Measurements from ENCODE around the gene SUPT3H.

Gene SUPT3H

GRCh38 chr6:45000833-45001232 lies 376.9 kb downstream of the SUPT3H start:
- DNase-seq (ENCODE audit: low read depth) = no peak

GRCh38 chr6:44999066-44999465 lies 378.7 kb downstream of the SUPT3H start:
- no peak for DNase-seq (ENCODE audit: low read depth)

DNA sequence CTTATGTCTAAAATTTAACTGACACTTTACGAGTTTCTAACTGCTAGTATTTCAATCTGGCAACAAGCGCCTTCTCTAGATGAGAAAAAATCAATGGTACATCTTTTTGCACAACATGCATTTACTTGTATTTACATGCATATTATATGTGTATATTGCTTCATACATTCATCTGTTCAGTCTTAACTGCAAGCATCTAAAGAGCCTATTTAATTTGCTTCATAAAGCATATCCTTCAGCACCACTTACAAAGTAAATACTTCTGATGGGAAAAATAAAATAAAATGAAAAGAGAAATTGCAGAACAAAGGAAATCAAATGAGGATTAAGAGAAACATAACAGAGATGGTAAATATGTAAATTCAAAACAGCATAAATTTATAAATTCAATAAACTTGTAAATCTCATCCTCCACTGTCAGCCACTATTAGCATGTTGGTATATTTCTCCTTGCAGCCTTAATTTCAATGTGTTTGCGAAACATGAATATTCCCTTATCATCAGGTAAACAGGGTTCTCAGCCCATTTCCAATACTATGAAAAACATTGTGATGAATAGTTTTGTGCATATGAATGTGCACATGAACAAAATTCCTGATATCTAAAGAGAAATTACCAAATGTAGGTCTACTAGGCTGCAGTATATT lies 382.1 kb downstream of the SUPT3H start:
- no peak for DNase-seq (ENCODE audit: low read depth)

DNA sequence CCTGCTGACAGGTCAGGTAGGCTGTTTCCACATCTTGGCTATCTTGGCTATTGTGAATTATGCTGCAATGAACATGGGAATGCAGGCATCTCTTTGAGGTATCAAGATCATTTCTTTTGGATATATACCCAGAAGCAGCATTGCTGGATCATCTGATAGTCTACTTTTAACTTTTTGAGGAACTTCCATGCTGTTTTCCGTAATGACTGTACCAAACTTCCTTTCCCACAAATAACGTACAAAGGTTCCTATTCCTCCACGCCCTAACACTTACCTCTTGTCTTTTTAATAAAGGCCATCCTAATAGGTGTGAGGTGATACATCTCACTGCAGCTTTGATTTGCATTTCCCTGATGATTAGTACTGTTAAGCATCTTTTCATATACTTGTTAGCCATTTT lies 388.3 kb downstream of the SUPT3H start:
- DNase-seq (ENCODE audit: low read depth) = no peak

- no peak for DNase-seq (ENCODE audit: low read depth)
Observed at GRCh38 chr6:44985006-44985405, 392.7 kb downstream of the SUPT3H start.

DNA sequence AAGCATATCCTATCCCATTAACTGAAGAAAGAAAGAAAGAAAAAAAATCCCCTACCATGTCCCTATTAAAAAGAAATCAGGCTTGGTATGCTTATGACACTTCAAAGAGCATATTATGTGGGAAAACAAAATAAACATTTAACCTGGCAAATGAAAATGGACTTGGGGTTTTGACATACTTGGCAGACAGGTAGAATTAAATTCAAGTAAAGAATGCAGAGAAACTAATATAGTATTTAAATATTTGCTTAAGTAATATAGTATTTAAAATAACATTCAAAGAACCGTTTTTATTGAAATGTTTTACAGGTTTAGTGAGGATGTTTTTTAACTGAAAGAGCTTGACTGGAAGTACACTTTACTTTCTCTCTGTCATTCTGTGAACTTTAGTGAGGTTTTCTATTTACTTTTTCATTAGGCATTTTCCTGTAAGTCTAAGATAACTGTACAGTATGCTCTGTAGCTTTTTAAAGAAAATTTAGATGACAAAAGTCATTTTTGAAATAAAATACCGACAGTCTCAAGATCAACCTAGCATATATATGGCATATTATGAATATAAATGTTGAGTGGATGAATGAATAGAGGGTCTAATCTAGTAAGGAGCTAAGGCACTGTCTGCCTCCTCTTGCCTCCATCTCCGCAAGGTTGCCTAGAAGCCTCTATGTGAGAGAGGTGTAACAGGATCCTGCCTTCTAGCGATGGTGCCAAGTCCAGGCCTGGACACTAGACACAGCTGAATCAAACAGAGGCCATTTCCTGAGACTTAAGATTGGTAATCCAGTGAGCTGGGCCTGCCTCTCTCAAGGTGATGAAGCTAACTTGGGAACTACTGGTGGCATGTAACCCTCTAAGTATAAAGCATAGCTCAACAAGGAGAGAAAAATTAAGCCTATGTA lies 394.0 kb downstream of the SUPT3H start:
- DNase-seq (ENCODE audit: low read depth) = no peak

DNA sequence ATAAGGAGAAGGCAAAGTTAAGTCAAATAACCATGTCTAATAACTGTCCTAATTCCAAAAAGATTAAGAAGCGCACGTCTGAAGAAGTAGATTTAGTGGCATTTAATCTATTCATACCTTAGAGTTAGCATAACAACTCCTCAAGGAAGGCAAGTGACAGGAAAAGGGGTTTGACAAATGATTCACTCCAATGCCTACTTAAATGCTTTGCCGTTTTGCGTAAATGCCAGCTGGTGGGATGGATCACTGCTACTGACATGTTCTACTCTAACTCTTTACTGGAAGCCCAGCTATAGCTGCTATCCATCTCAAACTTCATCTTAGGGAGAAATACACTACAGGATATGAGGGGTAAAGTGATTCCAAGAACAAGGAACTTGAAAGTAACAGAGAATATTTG lies 396.9 kb downstream of the SUPT3H start:
- DNase-seq (ENCODE audit: low read depth) = no peak

DNA sequence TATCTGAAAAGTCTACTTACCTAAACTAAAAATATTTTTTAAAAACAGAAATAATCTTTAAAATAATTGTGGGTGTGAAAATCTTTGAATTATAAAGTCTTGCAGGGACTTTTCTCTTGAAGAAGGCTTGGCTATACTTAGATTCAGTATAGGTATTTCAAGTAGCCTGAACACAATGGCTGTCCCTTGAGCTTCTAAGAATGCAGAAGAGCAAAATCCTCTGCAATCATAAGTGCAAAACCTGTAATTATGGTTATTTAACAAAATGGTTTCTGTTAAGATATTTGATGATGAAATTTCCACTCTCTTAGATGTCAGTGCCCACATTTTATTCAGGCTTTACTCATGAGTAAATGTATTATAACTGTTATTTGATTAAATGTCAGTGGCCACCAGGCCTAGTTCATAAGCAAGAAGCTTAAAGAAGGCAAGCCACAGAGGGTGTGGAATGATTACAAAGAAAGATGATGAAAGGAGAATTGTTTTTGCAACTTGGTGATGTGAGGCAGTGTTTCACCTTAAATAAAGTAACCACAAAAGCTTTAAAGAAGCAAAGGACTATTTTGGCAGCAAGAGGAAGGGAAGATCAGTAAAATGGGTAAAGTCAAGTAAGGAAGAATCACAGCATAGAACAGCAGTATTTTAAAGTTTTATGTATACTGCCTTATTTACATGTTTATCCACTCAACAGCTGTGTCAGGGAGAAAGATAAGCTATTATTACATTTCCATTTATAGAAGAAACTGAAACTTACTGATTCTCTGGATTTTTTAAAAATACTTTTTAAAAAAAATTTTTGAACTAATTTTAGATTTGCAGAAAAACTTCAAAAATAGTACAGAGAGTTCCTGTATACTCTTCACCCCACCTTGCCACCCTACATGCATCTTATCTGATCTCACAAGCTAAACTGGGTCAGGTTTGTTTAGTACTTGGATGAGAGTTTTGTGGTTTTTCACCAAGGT lies 400.8 kb downstream of the SUPT3H start:
- peak; percentile 18 for DNase-seq (ENCODE audit: low read depth)

DNA sequence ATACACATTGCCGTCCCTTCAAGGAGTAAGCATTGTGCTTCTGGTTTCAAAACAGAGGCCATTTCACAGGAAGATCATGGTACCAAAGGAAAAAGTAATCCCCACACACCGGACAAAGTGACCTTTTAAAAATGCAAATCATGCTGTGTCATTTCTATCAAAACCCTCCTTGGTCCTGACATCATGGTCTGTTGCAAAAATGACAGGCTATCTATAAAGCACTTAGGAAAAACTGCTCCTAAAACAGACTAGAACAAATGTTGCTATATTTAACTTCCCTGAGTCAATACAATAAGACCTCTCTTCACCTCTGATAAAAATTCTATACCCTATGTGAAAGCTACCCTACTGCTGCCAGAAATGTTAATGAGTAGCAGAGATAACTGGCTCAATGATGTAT lies 403.2 kb downstream of the SUPT3H start:
- DNase-seq (ENCODE audit: low read depth) = no peak

DNA sequence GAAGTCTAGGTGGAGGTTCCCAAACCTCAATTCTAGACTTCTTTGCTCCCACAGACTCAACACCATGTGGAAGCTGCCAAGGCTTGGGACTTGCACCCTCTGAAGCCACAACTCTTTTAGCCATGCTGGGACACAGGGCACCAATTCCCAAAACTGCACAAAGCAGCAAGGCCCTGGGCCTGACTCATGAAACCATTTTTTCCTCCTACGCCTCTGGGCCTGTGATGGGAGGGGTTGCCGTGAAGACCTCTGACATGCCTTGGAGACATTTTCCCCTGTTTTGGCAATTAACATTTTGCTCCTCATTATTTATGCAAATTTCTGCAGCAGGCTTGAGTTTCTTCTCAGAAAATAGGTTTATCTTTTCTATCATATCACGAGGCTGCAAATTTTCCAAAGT lies 405.0 kb downstream of the SUPT3H start:
- no peak for DNase-seq (ENCODE audit: low read depth)

DNA sequence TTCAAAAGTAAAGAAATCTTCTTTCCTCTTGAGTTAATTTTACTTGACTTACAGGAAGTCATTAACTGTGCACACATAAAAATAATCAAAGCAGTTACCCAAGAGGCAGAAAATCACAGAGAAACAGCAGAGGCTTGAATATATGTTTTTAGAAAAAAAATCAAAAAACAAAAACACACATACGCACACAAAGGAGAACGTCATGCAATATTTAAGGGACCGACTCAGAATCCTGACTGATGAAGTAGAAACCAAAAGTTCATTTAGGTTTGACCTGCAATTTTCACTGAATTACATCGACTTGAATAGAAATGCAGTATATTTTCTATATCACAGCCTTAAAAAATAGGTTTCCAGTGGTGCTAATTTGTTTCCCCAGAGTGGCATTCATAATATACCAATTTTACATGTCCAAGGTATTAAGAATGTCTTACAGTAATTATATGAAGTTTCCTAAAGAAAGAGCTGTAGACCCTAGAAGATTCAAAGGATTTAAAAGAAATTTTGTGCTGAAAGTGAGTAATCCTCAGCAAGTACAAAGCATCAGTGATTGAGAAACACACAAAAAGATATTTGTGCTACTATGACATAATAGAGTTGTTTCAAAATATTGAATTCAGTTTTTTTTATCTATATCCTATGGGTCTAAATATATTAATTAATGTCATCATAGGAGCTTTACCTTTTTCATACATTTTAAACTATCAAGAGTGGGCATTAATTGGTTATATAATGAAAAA lies 408.1 kb downstream of the SUPT3H start:
- DNase-seq (ENCODE audit: low read depth) = no peak

DNA sequence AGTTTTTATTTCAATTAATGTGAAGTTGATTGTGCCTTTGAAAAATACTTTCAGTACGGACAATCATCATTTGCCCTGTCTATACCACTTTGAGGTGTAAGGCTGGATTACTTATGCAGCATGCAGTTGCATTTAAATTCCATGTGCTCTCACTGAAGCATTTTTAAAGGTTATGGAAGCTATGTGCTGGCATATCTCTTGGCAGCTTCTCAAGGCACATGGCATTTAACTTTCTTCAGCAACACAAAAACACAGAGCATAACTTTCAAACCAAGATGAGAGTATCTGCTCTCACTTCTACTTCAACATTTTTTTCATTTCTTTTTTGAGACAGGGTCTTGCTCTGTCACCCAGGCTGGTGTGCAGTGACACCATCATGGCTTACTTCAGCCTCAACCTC lies 410.3 kb downstream of the SUPT3H start:
- DNase-seq (ENCODE audit: low read depth) = peak; percentile 24

DNA sequence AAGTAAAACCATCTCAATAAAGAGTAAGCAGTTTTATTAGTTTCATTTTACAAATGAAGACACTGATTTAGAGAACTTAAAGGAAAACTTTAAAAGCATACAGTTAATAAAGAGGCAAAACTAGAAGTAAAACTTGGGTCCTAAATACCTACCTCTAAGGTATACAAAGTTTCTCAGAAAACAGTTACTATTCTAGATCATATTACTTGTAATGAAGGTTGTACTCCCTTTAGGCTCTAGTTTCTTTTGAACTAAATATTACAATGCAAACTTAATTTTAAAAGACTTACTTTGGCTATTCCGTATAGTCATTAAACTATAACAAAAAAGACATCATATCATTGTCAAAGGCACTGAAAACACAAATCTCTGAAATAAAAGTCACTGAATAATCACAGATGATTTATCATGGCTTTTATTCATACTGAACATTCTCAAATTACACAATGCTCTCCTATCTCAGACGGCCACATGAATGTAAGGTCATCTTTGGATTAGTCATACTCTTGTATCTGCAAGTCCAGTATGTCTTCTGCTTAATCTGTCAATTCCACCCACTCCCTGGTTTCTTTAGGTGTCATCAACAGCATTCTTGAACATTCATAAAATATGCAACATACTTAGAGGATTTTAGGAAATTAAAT lies 411.2 kb downstream of the SUPT3H start:
- peak; percentile 5 for DNase-seq (ENCODE audit: low read depth)

- DNase-seq (ENCODE audit: low read depth) = no peak
Observed at GRCh38 chr6:44965708-44966107, 412.0 kb downstream of the SUPT3H start.

- no peak for DNase-seq (ENCODE audit: low read depth)
Observed at GRCh38 chr6:44960898-44961297, 416.8 kb downstream of the SUPT3H start.

DNA sequence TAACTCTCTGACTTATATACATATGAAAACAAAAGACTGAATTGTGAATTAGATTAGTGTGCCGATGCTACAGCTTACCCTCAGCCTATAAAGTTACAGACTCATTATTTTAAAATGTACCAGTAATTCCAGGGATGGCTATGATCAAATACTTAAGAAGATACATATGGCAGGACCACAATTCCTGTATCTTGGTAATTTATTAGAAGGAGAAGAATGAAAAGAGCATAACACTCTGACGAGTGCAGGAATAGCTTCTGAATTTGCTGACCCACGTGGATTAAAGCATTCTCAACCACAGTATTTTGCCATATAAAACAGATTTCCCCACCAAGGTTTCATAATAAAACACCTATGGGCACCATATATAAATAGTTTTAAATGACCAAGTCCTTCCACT lies 418.1 kb downstream of the SUPT3H start:
- no peak for DNase-seq (ENCODE audit: low read depth)

GRCh38 chr6:44957156-44957555 lies 420.6 kb downstream of the SUPT3H start:
- DNase-seq (ENCODE audit: low read depth) = no peak

DNA sequence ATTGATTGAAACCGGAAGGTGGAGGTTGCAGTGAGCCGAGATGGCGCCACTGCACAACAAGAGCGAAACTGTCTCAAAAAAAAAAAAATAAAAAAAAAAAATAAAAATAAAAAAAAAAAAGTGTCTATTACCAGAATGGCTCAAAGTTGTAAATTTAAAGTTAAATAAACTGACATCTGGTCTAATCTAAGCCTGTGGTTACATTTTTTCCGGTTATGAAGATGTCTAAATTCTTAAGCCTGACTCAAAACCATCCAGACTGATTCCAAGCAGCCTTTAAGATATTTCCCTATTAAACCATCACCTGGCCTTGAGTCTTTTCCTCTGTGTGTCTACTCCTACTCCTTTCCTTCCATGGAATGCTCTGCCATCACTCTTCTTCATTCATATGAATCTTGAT lies 421.3 kb downstream of the SUPT3H start:
- no peak for DNase-seq (ENCODE audit: low read depth)

- no peak for DNase-seq (ENCODE audit: low read depth)
Observed at GRCh38 chr6:44955145-44955544, 422.6 kb downstream of the SUPT3H start.

DNA sequence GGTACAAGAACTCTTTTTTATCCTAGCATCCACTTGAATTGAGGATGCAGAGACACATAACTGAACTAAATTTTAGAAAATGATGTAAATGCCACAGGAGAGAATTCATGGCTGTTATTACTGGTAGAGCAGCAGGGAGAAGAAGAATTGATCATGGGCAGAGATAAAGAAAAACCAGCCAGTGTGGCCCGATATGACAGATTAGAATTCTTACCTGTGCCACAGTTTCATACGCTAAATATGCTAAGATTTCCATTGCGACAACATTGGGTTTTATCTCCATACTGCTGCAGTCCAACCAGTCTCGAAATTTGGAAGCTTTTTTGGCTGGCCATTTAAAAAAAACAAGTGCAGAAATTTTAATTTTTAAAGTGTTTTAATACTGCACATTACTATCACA lies 423.5 kb downstream of the SUPT3H start:
- DNase-seq (ENCODE audit: low read depth) = no peak

GRCh38 chr6:44951253-44951747 lies 426.4 kb downstream of the SUPT3H start:
- no peak for DNase-seq (ENCODE audit: low read depth)

All from fibroblast of gingiva (primary cell).